ENCODE measurements around the gene DHX8. TPM values are rescaled to one million over a fixed set of nuclear protein-coding genes. Genes with fewer than 3 reads are reported as not detected.
A peak's percentile ranks its signal among the peaks of the same experiment; 100 is the strongest.

The DHX8 gene
- total and polyA plus RNA-seq, 2 donors from 2014 or later = 28.7 to 53.9 TPM

DNA sequence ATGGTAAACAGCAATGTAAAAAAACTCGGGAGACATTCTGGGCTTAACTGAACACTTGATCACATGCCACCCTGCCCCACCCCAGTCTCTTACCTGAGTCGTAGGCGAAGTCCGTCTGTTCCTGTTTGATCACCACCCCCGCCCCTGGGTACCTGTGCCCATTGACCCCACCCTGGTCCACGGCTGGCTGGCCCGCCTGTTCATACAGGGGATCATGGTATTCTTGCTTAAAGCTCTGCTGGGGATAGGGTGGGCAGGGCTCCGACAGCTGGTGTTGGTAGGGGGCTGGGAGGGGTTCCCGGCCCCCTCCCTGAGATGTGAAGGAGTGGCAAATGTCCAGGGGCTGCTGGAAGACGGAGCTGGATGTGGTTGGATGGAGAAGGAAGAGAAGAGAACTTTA lies 48.8 kb downstream of the DHX8 start:
- TF ChIP-seq, protein P1, sequence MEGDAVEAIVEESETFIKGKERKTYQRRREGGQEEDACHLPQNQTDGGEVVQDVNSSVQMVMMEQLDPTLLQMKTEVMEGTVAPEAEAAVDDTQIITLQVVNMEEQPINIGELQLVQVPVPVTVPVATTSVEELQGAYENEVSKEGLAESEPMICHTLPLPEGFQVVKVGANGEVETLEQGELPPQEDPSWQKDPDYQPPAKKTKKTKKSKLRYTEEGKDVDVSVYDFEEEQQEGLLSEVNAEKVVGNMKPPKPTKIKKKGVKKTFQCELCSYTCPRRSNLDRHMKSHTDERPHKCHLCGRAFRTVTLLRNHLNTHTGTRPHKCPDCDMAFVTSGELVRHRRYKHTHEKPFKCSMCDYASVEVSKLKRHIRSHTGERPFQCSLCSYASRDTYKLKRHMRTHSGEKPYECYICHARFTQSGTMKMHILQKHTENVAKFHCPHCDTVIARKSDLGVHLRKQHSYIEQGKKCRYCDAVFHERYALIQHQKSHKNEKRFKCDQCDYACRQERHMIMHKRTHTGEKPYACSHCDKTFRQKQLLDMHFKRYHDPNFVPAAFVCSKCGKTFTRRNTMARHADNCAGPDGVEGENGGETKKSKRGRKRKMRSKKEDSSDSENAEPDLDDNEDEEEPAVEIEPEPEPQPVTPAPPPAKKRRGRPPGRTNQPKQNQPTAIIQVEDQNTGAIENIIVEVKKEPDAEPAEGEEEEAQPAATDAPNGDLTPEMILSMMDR (IDR thresholded peaks at IDR 0.05; ENCODE audit: borderline replicate concordance, extremely low read depth, insufficient read depth) = no peak
- intact Hi-C loops (cut with DNase I) = no loop called here
- FAIRE-seq (no peak), DNase-seq (peak in 1 of 5 donors; percentile 51)
- no peak overlapping the region for H3K9ac ChIP-seq (ENCODE audit: low read length in 3 of 3)
- H3K9me3 ChIP-seq (ENCODE audit: control insufficient read depth in 2 of 3, insufficient read depth in 1 of 3, low read length in 3 of 3) = no peaks in the 10 kb centered on the region
- H3K27ac ChIP-seq (ENCODE audit: low read depth in 2 of 2, low read length in 2 of 2) = no peak overlapping the region
- H3K36me3 ChIP-seq (ENCODE audit: control insufficient read depth in 2 of 3, insufficient read depth in 3 of 3, low read length in 3 of 3) = no peaks in the 10 kb centered on the region
- H3K4me1 ChIP-seq (ENCODE audit: control insufficient read depth in 2 of 3, insufficient read depth in 2 of 3, low read depth in 1 of 3, low read length in 3 of 3) = peaks cover 3 to 10% (median 7%) of the 10 kb centered on the region in 3 donors
- no peak overlapping the region for H3K4me3 ChIP-seq (ENCODE audit: low read length in 3 of 3)
- no peaks in the 10 kb centered on the region for H3K27me3 ChIP-seq (ENCODE audit: control insufficient read depth, insufficient read depth, low read length)

DNA sequence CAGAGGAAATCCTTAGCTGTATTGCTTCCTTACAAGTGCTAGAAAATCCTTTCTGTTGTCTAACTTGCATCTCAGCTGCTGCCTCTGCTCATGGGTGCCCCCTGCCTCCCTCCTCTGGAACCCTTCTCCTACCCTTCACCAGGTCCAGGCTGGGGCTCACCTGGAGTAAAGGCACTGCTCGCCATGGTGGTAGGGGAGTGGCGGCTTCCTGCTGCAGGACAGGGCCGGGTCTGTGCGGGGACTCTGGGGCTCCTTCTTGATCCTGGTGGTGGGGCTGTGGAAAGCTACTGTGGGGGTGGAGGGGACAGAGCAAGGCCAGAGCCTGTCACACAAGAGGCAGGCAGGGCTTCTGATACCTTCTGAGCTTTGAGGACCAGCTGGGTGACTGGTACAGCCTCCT lies 49.9 kb downstream of the DHX8 start:
- FAIRE-seq (no peak), DNase-seq (peak in 1 of 5 donors; percentile 31)
- no peak overlapping the region for H3K4me3 ChIP-seq (ENCODE audit: low read length in 3 of 3)
- H3K9ac ChIP-seq (ENCODE audit: low read length in 3 of 3) = no peak overlapping the region
- no peaks in the 10 kb centered on the region for H3K27me3 ChIP-seq (ENCODE audit: control insufficient read depth, insufficient read depth, low read length)
- intact Hi-C loops (cut with DNase I) = no loop called here
- H3K27ac ChIP-seq (ENCODE audit: low read depth in 2 of 2, low read length in 2 of 2) = no peak overlapping the region
- TF ChIP-seq, protein P1 (IDR thresholded peaks at IDR 0.05; ENCODE audit: borderline replicate concordance, extremely low read depth, insufficient read depth) = no peak
- peaks cover 3 to 10% (median 7%) of the 10 kb centered on the region in 3 donors for H3K4me1 ChIP-seq (ENCODE audit: control insufficient read depth in 2 of 3, insufficient read depth in 2 of 3, low read depth in 1 of 3, low read length in 3 of 3)
- no peaks in the 10 kb centered on the region for H3K9me3 ChIP-seq (ENCODE audit: control insufficient read depth in 2 of 3, insufficient read depth in 1 of 3, low read length in 3 of 3)
- no peaks in the 10 kb centered on the region for H3K36me3 ChIP-seq (ENCODE audit: control insufficient read depth in 2 of 3, insufficient read depth in 3 of 3, low read length in 3 of 3)

DNA sequence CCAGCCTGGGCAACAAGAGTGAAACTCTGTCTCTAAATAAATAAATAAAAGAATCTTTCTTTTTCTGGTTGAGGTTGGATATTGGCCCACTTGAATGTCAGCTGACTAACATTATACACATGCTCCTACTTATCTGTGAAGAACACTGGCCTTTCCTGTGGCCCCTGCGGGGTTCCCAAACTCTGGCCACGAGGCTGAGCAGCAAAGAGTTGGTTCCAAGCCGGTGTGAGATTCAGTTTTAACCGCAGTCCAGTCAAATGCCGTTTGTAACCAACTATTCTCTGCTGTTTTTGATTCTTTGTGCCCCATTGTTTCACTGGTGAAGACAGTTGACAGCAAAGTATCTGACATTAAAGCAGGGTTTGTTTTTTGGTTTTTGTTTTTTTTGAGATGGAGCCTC lies 51.1 kb downstream of the DHX8 start:
- no peaks in the 10 kb centered on the region for H3K9me3 ChIP-seq (ENCODE audit: control insufficient read depth in 2 of 3, insufficient read depth in 1 of 3, low read length in 3 of 3)
- no peak overlapping the region for H3K9ac ChIP-seq (ENCODE audit: low read length in 3 of 3)
- no peaks in the 10 kb centered on the region for H3K36me3 ChIP-seq (ENCODE audit: control insufficient read depth in 2 of 3, insufficient read depth in 3 of 3, low read length in 3 of 3)
- DNase-seq = peak in 1 of 5 donors; percentile 6
- TF ChIP-seq, protein P1 (IDR thresholded peaks at IDR 0.05; ENCODE audit: borderline replicate concordance, extremely low read depth, insufficient read depth) = no peak
- H3K27me3 ChIP-seq (ENCODE audit: control insufficient read depth, insufficient read depth, low read length) = no peaks in the 10 kb centered on the region
- no peak overlapping the region for H3K27ac ChIP-seq (ENCODE audit: low read depth in 2 of 2, low read length in 2 of 2)
- peaks cover 3 to 8% (median 7%) of the 10 kb centered on the region in 3 donors for H3K4me1 ChIP-seq (ENCODE audit: control insufficient read depth in 2 of 3, insufficient read depth in 2 of 3, low read depth in 1 of 3, low read length in 3 of 3)
- no peak for FAIRE-seq
- H3K4me3 ChIP-seq (ENCODE audit: low read length in 3 of 3) = no peak overlapping the region
- intact Hi-C loops (cut with DNase I) = no loop called here

Data from kidney (tissue), 14 donors.